Measurements from ENCODE around the gene CPSF6. TPM values are rescaled to one million over a fixed set of nuclear protein-coding genes. Genes with fewer than 3 reads are reported as not detected.

Gene CPSF6
- total and polyA plus RNA-seq, 2 donors (not counting 3 experiments of a cell fraction or from before 2014, with no cell fraction given), result 55.8 to 91.7 TPM

GRCh38 chr12:69238589-69239351 lies 599 bp upstream of the CPSF6 start:
- H3K27me3 ChIP-seq (ENCODE audit: control insufficient read depth in 2 of 2, insufficient read depth in 2 of 2, low read length in 2 of 2), result peaks cover 2% of the 10 kb centered on the region in 2 experiments
- H3K4me1 ChIP-seq (ENCODE audit: control insufficient read depth, extremely low read depth, insufficient read depth, low read length), result peaks cover 17% of the 10 kb centered on the region
- FAIRE-seq, result peak; percentile 61
- BruUV-seq (replicated peaks), result TSS peak; percentile 84
- peak overlapping the region; percentile 49 for H3K27ac ChIP-seq (ENCODE audit: insufficient read depth, low read depth, low read length)
- no peak for TF ChIP-seq MYC (IDR thresholded peaks at IDR 0.05; ENCODE audit: low read depth, low read length)
- TF ChIP-seq POLR2AphosphoS5 (IDR thresholded peaks at IDR 0.05; ENCODE audit: insufficient read depth, low read depth, low read length), result no peak
- no peak for TF ChIP-seq GATA2 (IDR thresholded peaks at IDR 0.05; ENCODE audit: insufficient read depth, insufficient read length, low read depth, low read length)
- no peak for TF ChIP-seq FOS (IDR thresholded peaks at IDR 0.05; ENCODE audit: borderline replicate concordance, insufficient read depth, low read length)
- no peak for TF ChIP-seq JUN (IDR thresholded peaks at IDR 0.05; ENCODE audit: borderline replicate concordance, insufficient read depth, insufficient read length, low read depth)
- H3K36me3 ChIP-seq (ENCODE audit: control insufficient read depth in 2 of 2, extremely low read depth in 1 of 2, insufficient read depth in 2 of 2, low read length in 2 of 2), result no peaks in the 10 kb centered on the region
- POLR2A ChIA-PET, result no interaction called here
- peaks cover 43% of the 10 kb centered on the region for H3K79me2 ChIP-seq (ENCODE audit: control insufficient read depth, insufficient read depth, low read length)
- peak overlapping the region; percentile 98 for H3K9ac ChIP-seq (replicated peaks; ENCODE audit: extremely low read depth, insufficient read depth, low read length)
- DNase-seq (ENCODE audit: low read depth, low spot score), result no peak
- H3K9me3 ChIP-seq (replicated peaks; ENCODE audit: control insufficient read depth, insufficient read depth, low read length), result no peaks in the 10 kb centered on the region
- H2AFZ ChIP-seq (ENCODE audit: low read depth, low read length), result peak overlapping the region; percentile 69
- H4K20me1 ChIP-seq (replicated peaks; ENCODE audit: control insufficient read depth, extremely low read depth, insufficient read depth, low read length), result peaks cover 3% of the 10 kb centered on the region
- intact Hi-C loops (cut with micrococcal nuclease) (loop anchor here (1.0 to 10.0 kb wide), 2 partner anchors 347 to 624 kb away; partner anchors contain the start of genes CCT2 and RAP1B), dilution Hi-C loops (cut with MboI; ENCODE audit: extremely low pct_ligation_motif_present, low sequenced_read_pairs) (no loop called here)
- CTCF ChIA-PET, result no interaction called here
- no peaks in the 10 kb centered on the region for H3K9me1 ChIP-seq (replicated peaks; ENCODE audit: control insufficient read depth, extremely low read depth, insufficient read depth, low read length)
- peak overlapping the region; percentile 13 to 79 (median 60) for H3K4me3 ChIP-seq (replicated peaks in 1 of 3; ENCODE audit: insufficient read depth in 1 of 3, low read depth in 1 of 3, low read length in 3 of 3)
- H3K4me2 ChIP-seq (ENCODE audit: insufficient read depth, low read length), result peak overlapping the region; percentile 93

All from endothelial cell of umbilical vein (primary cell).